Mucosa of descending colon (tissue), 3 donors: Measurements from ENCODE around the gene DOK7. TPM values are rescaled to one million over a fixed set of nuclear protein-coding genes. Genes with fewer than 3 reads are reported as not detected.

Experiments
- ATAC-seq: fragments of 200-7000 bp; cut with Tn5 transposase; one replicate; pipeline ENCODE4 v1.9.1; 2020; ENCODE audit warnings: mild to moderate bottlenecking, moderate library complexity
- DNase-seq, 3 donors: peaks; one replicate each; pipeline ENCODE4 v3.0.0-alpha.2; 2020
- H3K36me3 ChIP-seq: fragments of 200-600 bp; one replicate; pipeline ENCODE4 v1.8.0; 2021; ENCODE audit warnings: low read depth, mild to moderate bottlenecking
- H3K4me1 ChIP-seq: fragments of 200-600 bp; one replicate; pipeline ENCODE4 v1.8.0; 2021; ENCODE audit warnings: low read depth, mild to moderate bottlenecking
- H3K4me3 ChIP-seq: fragments of 200-600 bp; one replicate; pipeline ENCODE4 v1.8.0; 2021; ENCODE audit warnings: mild to moderate bottlenecking
- H3K9me3 ChIP-seq: fragments of 200-600 bp; one replicate; pipeline ENCODE4 v1.8.0; 2021; ENCODE audit warnings: mild to moderate bottlenecking
- CTCF ChIP-seq: fragments of 200-600 bp; IDR thresholded peaks from one replicate; pipeline ENCODE4 v1.8.0; 2022; ENCODE audit warnings: antibody characterized with exemption, mild to moderate bottlenecking
- intact Hi-C, 2 donors: fragments of 100-400 bp; cut with DNase I in 1 of 2; cut with micrococcal nuclease in 1 of 2; formaldehyde crosslinking; loops; one replicate each; pipeline versions ENCODE4 v1.11.0 to v1.11.1; 2022; cut with DNase I, micrococcal nuclease
- total RNA-seq, 3 donors: library from RNA; stranded (reverse); fragmentation: NEBNext Ultra II Directional in 2 of 3; extraction: Animal tissue kit (Norgen Biotek cat#: 25700) in 2 of 3; gene quantifications; one replicate each; pipeline versions ENCODE4 v1.2.1 to v1.2.4, GENCODE V29; 2021 to 2023
- donor health status: DM: no; HTN: no; CAD: no; lungs with moderate emphysema.
- donor health status: DM: no; HTN: no; CAD: no.
- donor health status: DM: no; HTN: yes; CAD: no.

The DOK7 gene
- total RNA-seq, 3 donors from 2014 or later = 0.28 to 0.61 (median 0.39) TPM

- intact Hi-C loops = no loop called here
- ATAC-seq (no peak), DNase-seq (no peak)
- H3K4me3 ChIP-seq = no peak overlapping the region
- H3K4me1 ChIP-seq = no peaks in the 10 kb centered on the region
- no peaks in the 10 kb centered on the region for H3K9me3 ChIP-seq
- TF ChIP-seq CTCF = no peak
- no peaks in the 10 kb centered on the region for H3K36me3 ChIP-seq
Measured at GRCh38 chr4:3496021-3496420, 32.9 kb downstream of the DOK7 start.

GRCh38 chr4:3497095-3497494 lies 34.0 kb downstream of the DOK7 start:
- H3K4me3 ChIP-seq = no peak overlapping the region
- intact Hi-C loops = no loop called here

GRCh38 chr4:3497523-3498389 lies 34.6 kb downstream of the DOK7 start:
- Histone ChIP-seq H3K4me1 (no peaks in the 10 kb centered on the region), H3K36me3 (no peaks in the 10 kb centered on the region), H3K4me3 (no peak overlapping the region), H3K9me3 (no peaks in the 10 kb centered on the region)
- peak; percentile 4 for ATAC-seq
- intact Hi-C loops = no loop called here
- no peak for DNase-seq
- no peak for TF ChIP-seq CTCF

More at GRCh38 chr4:3497095-3497494, 34.0 kb downstream of the DOK7 start:
- Histone ChIP-seq H3K36me3 (no peaks in the 10 kb centered on the region), H3K9me3 (no peaks in the 10 kb centered on the region), H3K4me1 (no peaks in the 10 kb centered on the region)
- TF ChIP-seq CTCF = no peak
- DNase-seq = no peak
- ATAC-seq = no peak

- intact Hi-C loops = no loop called here
- no peak for DNase-seq
- H3K9me3 ChIP-seq = no peaks in the 10 kb centered on the region
- H3K36me3 ChIP-seq = no peaks in the 10 kb centered on the region
- TF ChIP-seq CTCF = no peak
- ATAC-seq = no peak
- no peaks in the 10 kb centered on the region for H3K4me1 ChIP-seq
- H3K4me3 ChIP-seq = no peak overlapping the region
Measured at GRCh38 chr4:3498407-3498806, 35.3 kb downstream of the DOK7 start.

- intact Hi-C loops = no loop called here
- Histone ChIP-seq H3K4me3 (no peak overlapping the region), H3K4me1 (no peaks in the 10 kb centered on the region), H3K9me3 (no peaks in the 10 kb centered on the region), H3K36me3 (no peaks in the 10 kb centered on the region)
- DNase-seq (no peak), ATAC-seq (no peak)
- no peak for TF ChIP-seq CTCF
Measured at GRCh38 chr4:3498901-3499510, 35.9 kb downstream of the DOK7 start.
